Panc1 (cell line): ENCODE data around the gene ZNF236. TPM values are rescaled to one million over a fixed set of nuclear protein-coding genes. Genes with fewer than 3 reads are reported as not detected.

Source experiments
- ATAC-seq: fragments of 200-7000 bp; cut with Tn5 transposase; 2 replicates; pipeline ENCODE4 v1.9.1; 2020; ENCODE audit warnings: mild to moderate bottlenecking, moderate library complexity
- BruUV-seq: library from RNA; stranded (reverse); fragments of 400-500 nt; replicated peaks from 2 replicates; lab custom pipeline; 2021; lab: Mats Ljungman, UMichigan
- CTCF ChIA-PET: fragments of 300-600 bp; sonication (Branson Sonifier 250); formaldehyde crosslinking; loops from one replicate; lab custom pipeline; 2022; ENCODE audit warnings: antibody characterized with exemption; lab: Charles Lee
- POLR2A ChIA-PET: fragments of 300-600 bp; sonication (Branson Sonifier 250); formaldehyde crosslinking; loops from one replicate; lab custom pipeline; 2022; ENCODE audit warnings: antibody characterized with exemption; lab: Charles Lee
- DNase-seq: peaks from one replicate; pipeline ENCODE4 v3.0.0-alpha.2; 2010; ENCODE audit warnings: low read depth, low spot score
- H3K27ac ChIP-seq: 2 replicates; pipeline ENCODE4 v1.5.1; 2011; ENCODE audit warnings: mild to moderate bottlenecking, low read length, inconsistent platforms
- H3K27me3 ChIP-seq: fragments of 200-500 bp; sonication (Bioruptor generic); 2 replicates; pipeline ENCODE4 v1.6.0; 2014; ENCODE audit warnings: low read length, inconsistent platforms; ENCODE audit not compliant: control insufficient read depth, insufficient read depth
- H3K36me3 ChIP-seq: fragments of 200-500 bp; sonication (Bioruptor generic); 2 replicates; pipeline ENCODE4 v1.5.1; 2014; ENCODE audit warnings: inconsistent platforms, mild to moderate bottlenecking, low read length, moderate library complexity; ENCODE audit not compliant: control insufficient read depth, insufficient read depth
- H3K4me1 ChIP-seq: 2 replicates; pipeline ENCODE4 v1.5.1; 2011; ENCODE audit warnings: inconsistent platforms, mild to moderate bottlenecking, low read length, moderate library complexity; ENCODE audit not compliant: control insufficient read depth, insufficient read depth
- H3K4me3 ChIP-seq, 2 experiments: 2 replicates each; pipeline ENCODE4 v1.5.1; 2011 to 2012; ENCODE audit warnings: low read depth in 2 of 2, low read length in 2 of 2, mild to moderate bottlenecking in 2 of 2, inconsistent platforms in 1 of 2, moderate library complexity in 1 of 2
- H3K9me3 ChIP-seq: fragments of 200-500 bp; sonication (Bioruptor generic); 2 replicates; pipeline ENCODE4 v1.5.1; 2014; ENCODE audit warnings: low read depth, mild to moderate bottlenecking, inconsistent platforms, low read length, moderate library complexity; ENCODE audit not compliant: control insufficient read depth, insufficient read depth
- CTCF ChIP-seq: fragments of 450-650 bp; IDR thresholded peaks from 2 replicates; pipeline ENCODE4 v1.5.1; 2017; ENCODE audit warnings: mild to moderate bottlenecking
- POLR2AphosphoS5 ChIP-seq: IDR thresholded peaks from 2 replicates; pipeline ENCODE4 v1.6.1; 2012; ENCODE audit warnings: mild to moderate bottlenecking, low read depth, low read length, moderate library complexity
- SIN3A ChIP-seq: IDR thresholded peaks from 2 replicates; pipeline ENCODE4 v1.6.1; 2012; ENCODE audit warnings: low read depth, mild to moderate bottlenecking, low read length, moderate library complexity, borderline replicate concordance; ENCODE audit not compliant: insufficient read depth
- TCF7L2 ChIP-seq: IDR thresholded peaks from 2 replicates; pipeline ENCODE4 v1.6.1; 2011; ENCODE audit warnings: mild to moderate bottlenecking, low read depth, low read length, inconsistent platforms
- in situ Hi-C: cut with HindIII; loops from 2 replicates; pipeline ENCODE4 v1.10.0; 2016; ENCODE audit warnings: low sequenced_read_pairs, low pct_unique_long_range_greater_than_20kb
- intact Hi-C: fragments of 100-400 bp; cut with micrococcal nuclease; formaldehyde crosslinking; loops from one replicate; pipeline ENCODE4 v1.10.0; 2022; ENCODE audit not compliant: unreplicated experiment
- total RNA-seq: library from RNA; stranded (reverse); gene quantifications from one replicate; pipeline ENCODE4 v1.2.1, GENCODE V29; 2021; ENCODE audit not compliant: unreplicated experiment
- TF ChIP-seq, protein P1 (sequence below), 2 experiments: IDR thresholded peaks; 2 replicates each; pipeline ENCODE4 v1.6.1; 2011 to 2012; ENCODE audit warnings: low read depth in 2 of 2, control low read depth in 1 of 2, low read length in 1 of 2, mild to moderate bottlenecking in 1 of 2, moderate library complexity in 1 of 2; ENCODE audit not compliant: insufficient read depth in 1 of 2

Gene ZNF236
- total RNA-seq, 1 experiment from 2014 or later = 32.2 TPM

GRCh38 chr18:76783786-76784484 lies 38.4 kb upstream of the ZNF236 start:
- no peak overlapping the region for H3K4me3 ChIP-seq
- TF ChIP-seq TCF7L2 = no peak
- TF ChIP-seq, protein P1, sequence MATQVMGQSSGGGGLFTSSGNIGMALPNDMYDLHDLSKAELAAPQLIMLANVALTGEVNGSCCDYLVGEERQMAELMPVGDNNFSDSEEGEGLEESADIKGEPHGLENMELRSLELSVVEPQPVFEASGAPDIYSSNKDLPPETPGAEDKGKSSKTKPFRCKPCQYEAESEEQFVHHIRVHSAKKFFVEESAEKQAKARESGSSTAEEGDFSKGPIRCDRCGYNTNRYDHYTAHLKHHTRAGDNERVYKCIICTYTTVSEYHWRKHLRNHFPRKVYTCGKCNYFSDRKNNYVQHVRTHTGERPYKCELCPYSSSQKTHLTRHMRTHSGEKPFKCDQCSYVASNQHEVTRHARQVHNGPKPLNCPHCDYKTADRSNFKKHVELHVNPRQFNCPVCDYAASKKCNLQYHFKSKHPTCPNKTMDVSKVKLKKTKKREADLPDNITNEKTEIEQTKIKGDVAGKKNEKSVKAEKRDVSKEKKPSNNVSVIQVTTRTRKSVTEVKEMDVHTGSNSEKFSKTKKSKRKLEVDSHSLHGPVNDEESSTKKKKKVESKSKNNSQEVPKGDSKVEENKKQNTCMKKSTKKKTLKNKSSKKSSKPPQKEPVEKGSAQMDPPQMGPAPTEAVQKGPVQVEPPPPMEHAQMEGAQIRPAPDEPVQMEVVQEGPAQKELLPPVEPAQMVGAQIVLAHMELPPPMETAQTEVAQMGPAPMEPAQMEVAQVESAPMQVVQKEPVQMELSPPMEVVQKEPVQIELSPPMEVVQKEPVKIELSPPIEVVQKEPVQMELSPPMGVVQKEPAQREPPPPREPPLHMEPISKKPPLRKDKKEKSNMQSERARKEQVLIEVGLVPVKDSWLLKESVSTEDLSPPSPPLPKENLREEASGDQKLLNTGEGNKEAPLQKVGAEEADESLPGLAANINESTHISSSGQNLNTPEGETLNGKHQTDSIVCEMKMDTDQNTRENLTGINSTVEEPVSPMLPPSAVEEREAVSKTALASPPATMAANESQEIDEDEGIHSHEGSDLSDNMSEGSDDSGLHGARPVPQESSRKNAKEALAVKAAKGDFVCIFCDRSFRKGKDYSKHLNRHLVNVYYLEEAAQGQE (IDR thresholded peaks at IDR 0.05; ENCODE audit: insufficient read depth in 1 of 2, low read depth in 2 of 2, low read length in 1 of 2) = no peak
- TF ChIP-seq POLR2AphosphoS5 = no peak
- no peak for TF ChIP-seq SIN3A
- no peak for TF ChIP-seq CTCF
- ATAC-seq (peak; percentile 23; the same call in 1 of the 2 replicates), DNase-seq (no peak)
- POLR2A ChIA-PET = interaction anchor here (0.6 kb wide), 1 partner anchor 37 kb away, joined by 3 read pairs; no protein-coding TSS in a partner anchor
- BruUV-seq = no TSS peak
- no peak overlapping the region for H3K27ac ChIP-seq
- H3K27me3 ChIP-seq = peaks cover 10% of the 10 kb centered on the region; the same call in 1 of the 2 replicates
- H3K4me1 ChIP-seq = no peaks in the 10 kb centered on the region
- H3K36me3 ChIP-seq = no peaks in the 10 kb centered on the region
- in situ Hi-C loops (no loop called here), intact Hi-C loops (no loop called here)
- no peaks in the 10 kb centered on the region for H3K9me3 ChIP-seq
- CTCF ChIA-PET = no interaction called here

- Histone ChIP-seq H3K4me1 (no peaks in the 10 kb centered on the region), H3K27ac (no peak overlapping the region), H3K27me3 (peaks cover 10% of the 10 kb centered on the region; the same call in 1 of the 2 replicates), H3K4me3 (no peak overlapping the region), H3K36me3 (no peaks in the 10 kb centered on the region), H3K9me3 (peaks cover 2% of the 10 kb centered on the region; the same call in 1 of the 2 replicates)
- CTCF ChIA-PET = no interaction called here
- TF ChIP-seq SIN3A (no peak), CTCF (no peak), POLR2AphosphoS5 (no peak), TCF7L2 (no peak)
- TF ChIP-seq, protein P1 (IDR thresholded peaks at IDR 0.05; ENCODE audit: insufficient read depth in 1 of 2, low read depth in 2 of 2, low read length in 1 of 2) = no peak
- POLR2A ChIA-PET = interaction anchor here (0.5 kb wide), 1 partner anchor 146 kb away, joined by 3 read pairs; no protein-coding TSS in a partner anchor
- intact Hi-C loops = no loop called here
- in situ Hi-C loops = no loop called here
- BruUV-seq = no TSS peak
- ATAC-seq (peak; percentile 49), DNase-seq (no peak)
Measured at GRCh38 chr18:76785872-76786271, 36.5 kb upstream of the ZNF236 start.
